WTC11 (cell line): ENCODE results near the gene CLDND2.

ENCODE experiments used
- CTCF ChIP-seq: fragments of 200-600 bp; IDR thresholded peaks from 2 replicates; pipeline ENCODE4 v1.8.0; 2022; ENCODE audit warnings: antibody characterized with exemption
- E2F1 ChIP-seq: sonication (generic); formaldehyde crosslinking; IDR thresholded peaks from 2 replicates; pipeline ENCODE4 v1.8.0; 2022; ENCODE audit warnings: mild to moderate bottlenecking, missing genetic modification reagents
- NFE2L1 ChIP-seq: sonication (generic); formaldehyde crosslinking; IDR thresholded peaks from 2 replicates; pipeline ENCODE4 v1.8.1; 2023; ENCODE audit warnings: missing genetic modification reagents
- SP1 ChIP-seq: sonication (generic); formaldehyde crosslinking; conservative IDR thresholded peaks from 2 replicates; pipeline ENCODE4 v1.8.1; 2022; ENCODE audit warnings: missing genetic modification reagents
- TEAD1 ChIP-seq: sonication (generic); formaldehyde crosslinking; IDR thresholded peaks from 2 replicates; pipeline ENCODE4 v1.8.0; 2022; ENCODE audit warnings: mild to moderate bottlenecking, missing genetic modification reagents
- ZNF512 ChIP-seq: sonication (generic); formaldehyde crosslinking; IDR thresholded peaks from 2 replicates; pipeline ENCODE4 v1.8.1; 2022; ENCODE audit warnings: missing genetic modification reagents, borderline replicate concordance

GRCh38 chr19:51347209-51347928, 21.4 kb downstream of the CLDND2 start:
- TF ChIP-seq CTCF: no peak
- TF ChIP-seq TEAD1: no peak
- no peak for TF ChIP-seq SP1 (CRISPR knock-in tag)
- no peak for TF ChIP-seq NFE2L1 (CRISPR knock-in tag)
- TF ChIP-seq ZNF512 (CRISPR knock-in tag): no peak
- no peak for TF ChIP-seq E2F1 (CRISPR knock-in tag)
